ENCODE data around the gene PIK3IP1. TPM values are rescaled to one million over a fixed set of nuclear protein-coding genes. Genes with fewer than 3 reads are reported as not detected.

Gene PIK3IP1
- 10 to 100 TPM in 3 of 5 donors, 1 to 10 TPM in 2; 3.5 to 53.0 (median 20.5) TPM for total RNA-seq
- polyA plus RNA-seq: 1 to 10 TPM; 6.6 to 8.5 (median 7.6) TPM
- long read RNA-seq, donor 1, partial matches to known transcripts: 0 of 1 reads
- long read RNA-seq, donor 1, other reads (novel, unspliced or antisense): 0 of 1 reads
- long read RNA-seq, donor 2, partial matches to known transcripts: 5 of 6 reads
- long read RNA-seq, donor 2, other reads (novel, unspliced or antisense): 0 of 6 reads
- long read RNA-seq, donor 3, partial matches to known transcripts: 0 of 2 reads
- long read RNA-seq, donor 3, other reads (novel, unspliced or antisense): 0 of 2 reads
- long read RNA-seq, donor 4, partial matches to known transcripts: 0 of 1 reads
- long read RNA-seq, donor 4, other reads (novel, unspliced or antisense): 0 of 1 reads
- long read RNA-seq, donor 5, partial matches to known transcripts: 0 of 3 reads
- long read RNA-seq, donor 5, other reads (novel, unspliced or antisense): 0 of 3 reads
- long read RNA-seq, donor 6, transcript PIK3IP1-201 (6 exons, 2,467 nt): major isoform, 11 of 13 reads
- long read RNA-seq, donor 6, partial matches to known transcripts: 0 of 13 reads
- long read RNA-seq, donor 6, other reads (novel, unspliced or antisense): 0 of 13 reads
- long read RNA-seq, donor 7, partial matches to known transcripts: 0 of 3 reads
- long read RNA-seq, donor 7, other reads (novel, unspliced or antisense): 0 of 3 reads
- long read RNA-seq, donor 8: 0 reads
- long read RNA-seq, donor 9, partial matches to known transcripts: 0 of 1 reads
- long read RNA-seq, donor 9, other reads (novel, unspliced or antisense): 0 of 1 reads
- long read RNA-seq, donor 10, partial matches to known transcripts: 0 of 4 reads
- long read RNA-seq, donor 10, other reads (novel, unspliced or antisense): 0 of 4 reads

DNA sequence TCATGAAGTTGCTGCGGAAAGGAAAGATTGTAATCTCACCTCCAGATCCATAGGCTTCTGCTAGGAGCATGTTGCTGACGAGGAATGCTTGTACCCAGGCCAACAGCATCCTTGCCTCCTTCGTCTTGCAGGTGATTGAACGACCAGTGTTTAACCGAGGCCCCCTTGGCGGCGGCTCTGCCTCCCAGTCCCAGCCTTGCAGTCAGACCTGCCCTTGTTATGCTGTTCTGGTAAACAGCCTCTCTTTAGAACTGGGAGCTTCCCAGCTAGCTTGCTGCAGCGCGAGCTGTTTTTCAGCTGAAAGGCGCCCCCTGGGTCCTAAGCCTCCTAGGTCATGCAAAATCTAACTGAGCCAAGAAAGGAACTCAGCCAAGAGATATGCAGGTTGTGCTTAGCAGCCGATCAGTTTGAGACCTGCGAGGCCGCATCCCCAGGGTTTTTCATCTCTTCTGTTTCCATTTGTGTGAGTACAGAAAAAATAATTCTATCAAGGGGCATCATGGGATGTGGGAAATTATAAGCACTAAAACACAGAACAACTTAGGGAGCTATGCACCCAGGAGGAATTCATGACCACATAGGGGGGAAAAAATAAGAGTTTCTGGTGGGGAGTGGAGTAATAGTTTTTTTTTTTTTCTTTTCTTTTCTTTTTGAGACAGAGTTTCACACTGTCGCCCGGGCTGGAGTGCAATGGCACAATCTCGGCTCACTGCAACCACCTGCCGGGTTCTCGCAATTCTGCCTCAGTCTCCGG lies at the start of gene PIK3IP1:
Gene PIK3IP1 (minus strand): TSS at position 253 of the 754 bp plus-strand sequence. CDS start 144 bp downstream, at position 109.
- H3K27me3 ChIP-seq: no peaks in the 10 kb centered on the region
- WGBS, 5 donors: 21 to 25% (median 23%) methylated on average over 19 of the region's 19 CpGs
- H3K4me3 ChIP-seq: peak within 1 kb of the TSS; percentile 56 to 70 (median 62)
- peak in 2 of 4 donors; percentile 84 to 94 for TF ChIP-seq POLR2A (IDR thresholded peaks at IDR 0.05)
- TF ChIP-seq EP300 (IDR thresholded peaks at IDR 0.05): no peak
- TF ChIP-seq POLR2AphosphoS5 (IDR thresholded peaks at IDR 0.05): peak; percentile 98 to 99 (median 98)
- peak in 5 of 7 experiments; percentile 21 to 69 (median 27) for TF ChIP-seq CTCF (IDR thresholded peaks at IDR 0.05)
- peaks cover 30 to 91% (median 57%) of the 10 kb centered on the region in 4 donors for H3K4me1 ChIP-seq
- H3K27ac ChIP-seq: peak within 1 kb of the TSS; percentile 95 to 97 (median 95)
- DNase-seq: peak; percentile 92 to 96
- H3K9me3 ChIP-seq: no peaks in the 10 kb centered on the region
- intact Hi-C loops (cut with DNase I; ENCODE audit: low total_unique reads): no loop called here
- H3K36me3 ChIP-seq: peaks cover 6 to 23% (median 23%) of the 10 kb centered on the region in 4 donors

DNA sequence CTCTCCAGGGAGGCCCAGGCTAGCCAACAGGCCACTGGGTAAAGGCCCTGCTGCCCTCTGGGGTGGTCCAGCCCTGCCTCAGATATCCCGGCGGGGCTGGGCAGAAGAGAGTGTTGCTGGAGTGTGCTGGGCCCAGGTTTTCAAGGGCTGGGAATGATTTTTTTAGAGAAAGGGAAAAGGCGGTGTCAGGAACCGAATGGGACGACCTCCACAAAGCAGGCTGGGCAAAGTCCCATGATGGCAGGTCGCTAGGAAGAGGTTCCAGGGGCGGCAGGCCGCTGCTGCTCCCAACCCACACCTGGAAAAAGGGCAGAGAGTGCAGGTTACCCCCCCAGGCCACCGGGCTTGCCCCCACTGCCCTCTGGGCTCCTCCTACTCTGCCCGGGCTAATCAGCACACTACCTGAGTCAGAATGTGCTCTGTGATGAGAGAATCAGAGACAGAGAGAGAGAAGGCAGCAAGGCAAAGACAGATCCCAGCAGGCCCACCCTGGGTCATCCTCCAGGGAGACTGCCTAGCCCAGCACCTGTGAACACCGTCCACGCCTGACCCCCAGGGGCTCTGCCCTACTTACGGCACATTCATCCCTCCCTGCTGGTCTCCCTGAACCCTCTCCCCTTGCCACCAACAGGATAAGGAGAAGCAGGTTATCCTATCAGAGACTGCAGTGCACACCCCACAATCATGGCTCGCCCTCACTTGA lies 49.2 kb upstream of the PIK3IP1 start:
- H3K27ac ChIP-seq: peak overlapping the region; percentile 26 to 89 (median 83)

GRCh38 chr22:31340765-31341247 lies 48.5 kb upstream of the PIK3IP1 start:
- Histone ChIP-seq H3K4me1 (peaks cover 66 to 81% (median 74%) of the 10 kb centered on the region in 4 donors), H3K27ac (peak overlapping the region; percentile 26 to 89 (median 83))
- intact Hi-C loops (cut with DNase I; ENCODE audit: low total_unique reads): no loop called here

More for the DNA sequence above, 49.2 kb upstream of the PIK3IP1 start:
- 37 to 68% (median 46%) methylated on average over 13 to 14 of the region's 14 CpGs for WGBS, 5 donors
- H3K4me1 ChIP-seq: peaks cover 66 to 81% (median 75%) of the 10 kb centered on the region in 4 donors
- no peaks in the 10 kb centered on the region for H3K27me3 ChIP-seq
- no peak for TF ChIP-seq CTCF (IDR thresholded peaks at IDR 0.05)
- no peak for TF ChIP-seq POLR2A (IDR thresholded peaks at IDR 0.05)
- TF ChIP-seq POLR2AphosphoS5 (IDR thresholded peaks at IDR 0.05): no peak
- no peak for TF ChIP-seq EP300 (IDR thresholded peaks at IDR 0.05)
- intact Hi-C loops (cut with DNase I; ENCODE audit: low total_unique reads): no loop called here
- H3K36me3 ChIP-seq: peaks cover 0 to 60% (median 56%) of the 10 kb centered on the region in 4 donors
- DNase-seq: peak in 1 of 2 donors; percentile 15
- H3K4me3 ChIP-seq: peak overlapping the region in 1 of 4 donors; percentile 74
- H3K9me3 ChIP-seq: no peaks in the 10 kb centered on the region

More at GRCh38 chr22:31340765-31341247, 48.5 kb upstream of the PIK3IP1 start:
- WGBS, 5 donors: 0 to 6% (median 0%) methylated on average over 2 of the region's 2 CpGs
- peaks cover 3 to 67% (median 60%) of the 10 kb centered on the region in 4 donors for H3K36me3 ChIP-seq
- H3K9me3 ChIP-seq: no peaks in the 10 kb centered on the region
- H3K27me3 ChIP-seq: no peaks in the 10 kb centered on the region
- peak in 1 of 2 donors; percentile 24 for DNase-seq
- TF ChIP-seq EP300 (IDR thresholded peaks at IDR 0.05): no peak
- no peak for TF ChIP-seq CTCF (IDR thresholded peaks at IDR 0.05)
- TF ChIP-seq POLR2AphosphoS5 (IDR thresholded peaks at IDR 0.05): no peak
- no peak for TF ChIP-seq POLR2A (IDR thresholded peaks at IDR 0.05)
- peak overlapping the region in 1 of 4 donors; percentile 74 for H3K4me3 ChIP-seq
